Astrocyte (in vitro differentiated cells and primary cell): ENCODE results near the gene RAB39A. TPM values are rescaled to one million over a fixed set of nuclear protein-coding genes. Genes with fewer than 3 reads are reported as not detected.
"Not testable (repeated sequence)": the region's sequence is repeated elsewhere in the genome, so short reads cannot be mapped to it uniquely, and the experiment has no call there.

Experiments
- DNase-seq: peaks from one replicate; pipeline ENCODE4 v3.0.0-alpha.2; 2010; ENCODE audit warnings: low read depth
- FAIRE-seq: peaks from 2 replicates; lab custom pipeline; 2011; peaks lifted over from hg19 to GRCh38; lab: Jason Lieb, UNC
- H2AFZ ChIP-seq: 2 replicates; pipeline ENCODE4 v1.6.0; 2012; ENCODE audit warnings: low read depth, low read length, inconsistent platforms
- H3K27ac ChIP-seq: 2 replicates; pipeline ENCODE4 v1.5.1; 2011; ENCODE audit warnings: low read depth, low read length, inconsistent platforms
- H3K27me3 ChIP-seq: 2 replicates; pipeline ENCODE4 v1.6.0; 2011; ENCODE audit warnings: low read length, inconsistent platforms; ENCODE audit not compliant: insufficient read depth
- H3K36me3 ChIP-seq: 2 replicates; pipeline ENCODE4 v1.5.1; 2011; ENCODE audit warnings: low read length, inconsistent platforms; ENCODE audit not compliant: insufficient read depth
- H3K4me1 ChIP-seq: 2 replicates; pipeline ENCODE4 v1.5.1; 2011; ENCODE audit warnings: low read length, inconsistent platforms; ENCODE audit not compliant: insufficient read depth
- H3K4me2 ChIP-seq: 2 replicates; pipeline ENCODE4 v1.6.0; 2012; ENCODE audit warnings: low read length, inconsistent platforms
- H3K4me3 ChIP-seq: 2 replicates; pipeline ENCODE4 v1.5.1; 2011; ENCODE audit warnings: low read depth, mild to moderate bottlenecking, low read length, inconsistent platforms; ENCODE audit not compliant: insufficient read depth
- H3K79me2 ChIP-seq: 2 replicates; pipeline ENCODE4 v1.6.0; 2012; ENCODE audit warnings: mild to moderate bottlenecking, low read length, inconsistent platforms; ENCODE audit not compliant: insufficient read depth
- H3K9ac ChIP-seq: 2 replicates; pipeline ENCODE4 v1.6.0; 2012; ENCODE audit warnings: mild to moderate bottlenecking, low read length, inconsistent platforms
- H3K9me3 ChIP-seq: 2 replicates; pipeline ENCODE4 v1.5.1; 2012; ENCODE audit warnings: low read depth, mild to moderate bottlenecking, low read length, inconsistent platforms; ENCODE audit not compliant: insufficient read depth
- H4K20me1 ChIP-seq: 2 replicates; pipeline ENCODE4 v1.6.0; 2012; ENCODE audit warnings: low read length, inconsistent platforms; ENCODE audit not compliant: insufficient read depth
- H3K27ac Mint-ChIP-seq: one replicate; pipeline ENCODE4 v1.8.0; 2021; ENCODE audit warnings: mild to moderate bottlenecking, mixed read lengths; ENCODE audit not compliant: unreplicated experiment
- H3K27me3 Mint-ChIP-seq: one replicate; pipeline ENCODE4 v1.8.0; 2021; ENCODE audit warnings: low read depth, mixed read lengths; ENCODE audit not compliant: unreplicated experiment
- H3K36me3 Mint-ChIP-seq: one replicate; pipeline ENCODE4 v1.8.0; 2021; ENCODE audit warnings: low read depth, mixed read lengths; ENCODE audit not compliant: unreplicated experiment
- H3K4me1 Mint-ChIP-seq: one replicate; pipeline ENCODE4 v1.8.0; 2021; ENCODE audit warnings: low read depth, mixed read lengths; ENCODE audit not compliant: unreplicated experiment
- H3K4me3 Mint-ChIP-seq: one replicate; pipeline ENCODE4 v1.8.0; 2021; ENCODE audit warnings: mild to moderate bottlenecking, moderate library complexity, mixed read lengths; ENCODE audit not compliant: unreplicated experiment
- H3K9me3 Mint-ChIP-seq: one replicate; pipeline ENCODE4 v1.8.0; 2021; ENCODE audit warnings: mild to moderate bottlenecking, mixed read lengths; ENCODE audit not compliant: unreplicated experiment
- CTCF ChIP-seq: IDR thresholded peaks from 2 replicates; pipeline ENCODE4 v1.5.1; 2011; ENCODE audit warnings: low read depth, mild to moderate bottlenecking, inconsistent platforms, low read length, moderate library complexity; ENCODE audit not compliant: insufficient read depth
- EZH2 ChIP-seq: IDR thresholded peaks from 2 replicates; pipeline ENCODE4 v1.6.1; 2012; ENCODE audit warnings: mild to moderate bottlenecking, low read length, inconsistent platforms; ENCODE audit not compliant: insufficient read depth
- total RNA-seq: library from RNA; stranded (reverse); gene quantifications from 2 replicates; pipeline ENCODE4 v1.2.1, GENCODE V29; 2021

Gene RAB39A
- total RNA-seq, 1 donor from 2014 or later = 1.5 TPM

GRCh38 chr11:107929611-107930200 is 1.5 kb downstream of the RAB39A start:
- no peak for DNase-seq
- H3K79me2 ChIP-seq = no peaks in the 10 kb centered on the region
- TF ChIP-seq EZH2 = no peak
- no peak for TF ChIP-seq CTCF

GRCh38 chr11:107931206-107931605 is 3.0 kb downstream of the RAB39A start:
- Mint-ChIP-seq H3K27me3 (peaks cover 1% of the 10 kb centered on the region), H3K36me3 (no peaks in the 10 kb centered on the region)
- TF ChIP-seq EZH2 (no peak), CTCF (no peak)

More at GRCh38 chr11:107929611-107930200, 1.5 kb downstream of the RAB39A start:
- H2AFZ ChIP-seq = no peak overlapping the region
- no peak overlapping the region for H3K27ac Mint-ChIP-seq
- H3K4me2 ChIP-seq = no peak overlapping the region
- no peaks in the 10 kb centered on the region for H3K4me1 Mint-ChIP-seq
- H3K36me3 ChIP-seq = no peaks in the 10 kb centered on the region
- H3K27ac ChIP-seq = no peak overlapping the region
- peaks cover 13% of the 10 kb centered on the region for H3K27me3 ChIP-seq
- peaks cover 5% of the 10 kb centered on the region for H3K4me1 ChIP-seq
- H3K9me3 Mint-ChIP-seq = no peaks in the 10 kb centered on the region
- H4K20me1 ChIP-seq = no peaks in the 10 kb centered on the region
- H3K27me3 Mint-ChIP-seq = peaks cover 6% of the 10 kb centered on the region
- peak overlapping the region; percentile 92 for H3K4me3 Mint-ChIP-seq
- no peaks in the 10 kb centered on the region for H3K9me3 ChIP-seq
- H3K9ac ChIP-seq = no peak overlapping the region
- no peaks in the 10 kb centered on the region for H3K36me3 Mint-ChIP-seq
- no peak for FAIRE-seq
- no peak overlapping the region for H3K4me3 ChIP-seq

GRCh38 chr11:107947904-107948303 is 19.7 kb downstream of the RAB39A start:
- no peak for TF ChIP-seq EZH2
- no peak for TF ChIP-seq CTCF
- Histone ChIP-seq H3K36me3 (no peaks in the 10 kb centered on the region), H2AFZ (no peak overlapping the region), H3K79me2 (no peaks in the 10 kb centered on the region), H3K4me1 (no peaks in the 10 kb centered on the region), H3K4me2 (no peak overlapping the region), H3K4me3 (no peak overlapping the region), H4K20me1 (no peaks in the 10 kb centered on the region), H3K27ac (no peak overlapping the region), H3K27me3 (no peaks in the 10 kb centered on the region), H3K9me3 (no peaks in the 10 kb centered on the region), H3K9ac (no peak overlapping the region)
- FAIRE-seq (no peak), DNase-seq (no peak)
- Mint-ChIP-seq H3K27ac (no peak overlapping the region), H3K4me3 (no peak overlapping the region), H3K9me3 (no peaks in the 10 kb centered on the region), H3K4me1 (no peaks in the 10 kb centered on the region), H3K27me3 (no peaks in the 10 kb centered on the region), H3K36me3 (no peaks in the 10 kb centered on the region)

More at GRCh38 chr11:107931206-107931605, 3.0 kb downstream of the RAB39A start:
- no peaks in the 10 kb centered on the region for H4K20me1 ChIP-seq
- no peaks in the 10 kb centered on the region for H3K36me3 ChIP-seq
- H3K4me3 ChIP-seq = no peak overlapping the region
- H3K4me2 ChIP-seq = no peak overlapping the region
- no peak overlapping the region for H3K27ac ChIP-seq
- Mint-ChIP-seq H3K9me3 (no peaks in the 10 kb centered on the region), H3K4me3 (no peak overlapping the region), H3K4me1 (no peaks in the 10 kb centered on the region), H3K27ac (no peak overlapping the region)
- peaks cover 13% of the 10 kb centered on the region for H3K27me3 ChIP-seq
- H3K79me2 ChIP-seq = no peaks in the 10 kb centered on the region
- no peak overlapping the region for H2AFZ ChIP-seq
- no peak for FAIRE-seq
- H3K4me1 ChIP-seq = peaks cover 5% of the 10 kb centered on the region
- H3K9me3 ChIP-seq = no peaks in the 10 kb centered on the region
- no peak for DNase-seq
- no peak overlapping the region for H3K9ac ChIP-seq

- H3K27ac ChIP-seq, DNase-seq, H3K4me3 Mint-ChIP-seq: not testable (repeated sequence)
Measured at GRCh38 chr11:107948328-107948727, 20.1 kb downstream of the RAB39A start.

More at GRCh38 chr11:107948328-107948727, 20.1 kb downstream of the RAB39A start:
- H3K27me3 Mint-ChIP-seq, H3K36me3 ChIP-seq, H3K4me1 ChIP-seq, H3K79me2 ChIP-seq, FAIRE-seq, H3K9me3 Mint-ChIP-seq, H3K27ac Mint-ChIP-seq, H3K4me3 ChIP-seq, H3K9ac ChIP-seq, H3K27me3 ChIP-seq, H3K36me3 Mint-ChIP-seq, H3K4me1 Mint-ChIP-seq, H3K4me2 ChIP-seq, H4K20me1 ChIP-seq, H3K9me3 ChIP-seq, H2AFZ ChIP-seq: not testable (repeated sequence)
